HEK293 (cell line): ENCODE measurements around the gene STRA6.

ENCODE experiments used
- CTCF ChIA-PET: fragments of 350-600 bp; formaldehyde crosslinking; extraction: SDS; loops from one replicate; lab custom pipeline; 2021; ENCODE audit warnings: antibody characterized with exemption; lab: Yijun Ruan, JAX
- POLR2A ChIA-PET: fragments of 300-600 bp; formaldehyde crosslinking; extraction: SDS; loops from one replicate; lab custom pipeline; 2020; ENCODE audit warnings: antibody characterized with exemption, inconsistent platforms; lab: Yijun Ruan, JAX
- H3K27ac ChIP-seq: fragments of 200-500 bp; sonication (Bioruptor generic); 2 replicates; pipeline ENCODE4 v1.5.1; 2014; ENCODE audit warnings: low read depth, low read length, control low read depth, inconsistent platforms; ENCODE audit errors: extremely low read depth
- H3K36me3 ChIP-seq, 2 experiments: fragments of 200-500 bp in 1 of 2; sonication (Bioruptor generic) in 1 of 2; 1 replicate in 1 of 2; 2 replicates in 1 of 2; pipeline ENCODE4 v1.5.1; 2014 to 2017; ENCODE audit warnings: inconsistent platforms in 2 of 2, low read length in 2 of 2; ENCODE audit not compliant: control insufficient read depth in 2 of 2, insufficient read depth in 1 of 2
- H3K4me1 ChIP-seq: fragments of 200-500 bp; sonication (Bioruptor generic); 2 replicates; pipeline ENCODE4 v1.5.1; 2014; ENCODE audit warnings: mild to moderate bottlenecking, low read length, inconsistent platforms; ENCODE audit not compliant: control insufficient read depth, insufficient read depth
- H3K4me3 ChIP-seq: 2 replicates; pipeline ENCODE4 v1.5.1; 2011; ENCODE audit warnings: low read depth, mild to moderate bottlenecking, control low read depth, low read length, moderate library complexity
- H3K9me3 ChIP-seq: fragments of 200-500 bp; sonication (Bioruptor generic); 2 replicates; pipeline ENCODE4 v1.5.1; 2014; ENCODE audit warnings: low read depth, low read length, inconsistent platforms; ENCODE audit not compliant: control insufficient read depth, insufficient read depth
- BCL11A ChIP-seq: fragments of 450-650 bp; formaldehyde crosslinking; IDR thresholded peaks from 2 replicates; pipeline ENCODE4 v1.5.1; 2016; ENCODE audit warnings: low read depth, missing biosample characterization, missing genetic modification characterization
- FEZF1 ChIP-seq: fragments of 450-650 bp; formaldehyde crosslinking; IDR thresholded peaks from 2 replicates; pipeline ENCODE4 v1.5.1; 2016; ENCODE audit warnings: missing biosample characterization, missing genetic modification characterization
- GLI4 ChIP-seq: fragments of 450-650 bp; formaldehyde crosslinking; IDR thresholded peaks from 2 replicates; pipeline ENCODE4 v1.5.1; 2016; ENCODE audit warnings: missing biosample characterization, missing genetic modification characterization
- GLIS2 ChIP-seq: fragments of 450-650 bp; formaldehyde crosslinking; IDR thresholded peaks from 2 replicates; pipeline ENCODE4 v1.5.1; 2016; ENCODE audit warnings: missing biosample characterization, missing genetic modification characterization
- HOXA7 ChIP-seq: sonication (generic); formaldehyde crosslinking; IDR thresholded peaks from 2 replicates; pipeline ENCODE4 v1.8.1; 2022; ENCODE audit warnings: missing genetic modification reagents, borderline replicate concordance
- IKZF3 ChIP-seq: fragments of 450-650 bp; IDR thresholded peaks from 2 replicates; pipeline ENCODE4 v1.5.0; 2018; ENCODE audit warnings: missing biosample characterization, mild to moderate bottlenecking, missing genetic modification characterization, moderate library complexity
- KLF1 ChIP-seq: fragments of 450-650 bp; formaldehyde crosslinking; IDR thresholded peaks from 2 replicates; pipeline ENCODE4 v1.5.1; 2016; ENCODE audit warnings: missing biosample characterization, missing genetic modification characterization
- KLF17 ChIP-seq: fragments of 450-650 bp; formaldehyde crosslinking; IDR thresholded peaks from 2 replicates; pipeline ENCODE4 v1.5.1; 2016; ENCODE audit warnings: missing biosample characterization, missing genetic modification characterization
- MZF1 ChIP-seq: fragments of 450-650 bp; formaldehyde crosslinking; IDR thresholded peaks from 2 replicates; pipeline ENCODE4 v1.5.1; 2017; ENCODE audit warnings: missing biosample characterization, missing genetic modification characterization, borderline replicate concordance
- OSR2 ChIP-seq: fragments of 450-650 bp; formaldehyde crosslinking; IDR thresholded peaks from 2 replicates; pipeline ENCODE4 v1.5.1; 2016; ENCODE audit warnings: missing biosample characterization, missing genetic modification characterization
- PBX3 ChIP-seq: sonication (generic); formaldehyde crosslinking; IDR thresholded peaks from 2 replicates; pipeline ENCODE4 v1.8.1; 2022; ENCODE audit warnings: mild to moderate bottlenecking, moderate library complexity, missing genetic modification reagents
- SETDB1 ChIP-seq: IDR thresholded peaks from one replicate; pipeline ENCODE4 v1.6.1; 2017; ENCODE audit warnings: mild to moderate bottlenecking, low read length, moderate library complexity, mixed read lengths; ENCODE audit not compliant: insufficient read length
- TRIM28 ChIP-seq: IDR thresholded peaks from 2 replicates; pipeline ENCODE4 v1.6.1; 2011; ENCODE audit warnings: low read length, control low read depth, borderline replicate concordance
- ZBTB11 ChIP-seq: fragments of 450-650 bp; formaldehyde crosslinking; conservative IDR thresholded peaks from 2 replicates; pipeline ENCODE4 v1.5.1; 2016; ENCODE audit warnings: low read depth, missing biosample characterization, missing genetic modification characterization
- ZBTB7A ChIP-seq: fragments of 450-650 bp; formaldehyde crosslinking; IDR thresholded peaks from 2 replicates; pipeline ENCODE4 v1.5.1; 2016; ENCODE audit warnings: low read depth, missing biosample characterization, missing genetic modification characterization
- ZBTB8A ChIP-seq: fragments of 450-650 bp; formaldehyde crosslinking; IDR thresholded peaks from 2 replicates; pipeline ENCODE4 v1.5.1; 2016; ENCODE audit warnings: missing biosample characterization, missing genetic modification characterization
- ZNF114 ChIP-seq: fragments of 450-650 bp; formaldehyde crosslinking; IDR thresholded peaks from 2 replicates; pipeline ENCODE4 v1.5.0; 2017; ENCODE audit warnings: missing biosample characterization, missing genetic modification characterization
- ZNF146 ChIP-seq: fragments of 450-650 bp; formaldehyde crosslinking; IDR thresholded peaks from 2 replicates; pipeline ENCODE4 v1.5.1; 2016; ENCODE audit warnings: missing biosample characterization, missing genetic modification characterization
- ZNF24 ChIP-seq: fragments of 450-650 bp; formaldehyde crosslinking; IDR thresholded peaks from 2 replicates; pipeline ENCODE4 v1.5.1; 2016; ENCODE audit warnings: missing biosample characterization, missing genetic modification characterization
- ZNF248 ChIP-seq: fragments of 450-650 bp; formaldehyde crosslinking; IDR thresholded peaks from 2 replicates; pipeline ENCODE4 v1.5.1; 2017; ENCODE audit warnings: missing biosample characterization, missing genetic modification characterization
- ZNF274 ChIP-seq, 2 experiments: fragments of 200-500 bp in 1 of 2; fragments of 450-650 bp in 1 of 2; sonication (Bioruptor generic) in 1 of 2; formaldehyde crosslinking in 1 of 2; IDR thresholded peaks; 2 replicates each; pipeline versions ENCODE4 v1.5.1 to v1.6.1; 2014 to 2016; ENCODE audit warnings: borderline replicate concordance in 1 of 2, inconsistent platforms in 1 of 2, low read length in 1 of 2, missing biosample characterization in 1 of 2, missing genetic modification characterization in 1 of 2
- ZNF350 ChIP-seq: fragments of 450-650 bp; formaldehyde crosslinking; IDR thresholded peaks from 2 replicates; pipeline ENCODE4 v1.5.0; 2017; ENCODE audit warnings: missing biosample characterization, mild to moderate bottlenecking, missing genetic modification characterization
- ZNF530 ChIP-seq: fragments of 450-650 bp; formaldehyde crosslinking; IDR thresholded peaks from 2 replicates; pipeline ENCODE4 v1.5.1; 2016; ENCODE audit warnings: low read depth, missing biosample characterization, missing genetic modification characterization
- ZNF624 ChIP-seq: fragments of 450-650 bp; formaldehyde crosslinking; IDR thresholded peaks from 2 replicates; pipeline ENCODE4 v1.5.1; 2017; ENCODE audit warnings: missing biosample characterization, missing genetic modification characterization
- ZSCAN4 ChIP-seq: fragments of 450-650 bp; formaldehyde crosslinking; IDR thresholded peaks from 2 replicates; pipeline ENCODE4 v1.5.1; 2017; ENCODE audit warnings: missing biosample characterization, missing genetic modification characterization
- ZSCAN5A ChIP-seq: fragments of 450-650 bp; formaldehyde crosslinking; IDR thresholded peaks from 2 replicates; pipeline ENCODE4 v1.5.1; 2016; ENCODE audit warnings: missing biosample characterization, missing genetic modification characterization

STRA6 gene

GRCh38 chr15:74155766-74156417, 46.7 kb downstream of the STRA6 start (continued):
- no peak for TF ChIP-seq ZSCAN5A (tag by site-specific recombination)

- CTCF ChIA-PET, result interaction anchor here (0.7 to 1.1 kb wide), 2 partner anchors 15 to 144 kb away, joined by 3 read pairs; no protein-coding TSS in a partner anchor
- TF ChIP-seq GLI4 (tag by site-specific recombination) (no peak), ZSCAN4 (tag by site-specific recombination) (no peak), KLF1 (no peak), ZNF248 (no peak), HOXA7 (CRISPR knock-in tag) (no peak), TRIM28 (no peak), FEZF1 (tag by site-specific recombination) (no peak), ZNF114 (tag by site-specific recombination) (no peak), ZNF624 (no peak), ZNF530 (tag by site-specific recombination) (no peak), PBX3 (CRISPR knock-in tag) (no peak), MZF1 (tag by site-specific recombination) (no peak), ZNF146 (tag by site-specific recombination) (no peak), OSR2 (no peak), KLF17 (tag by site-specific recombination) (no peak), ZBTB7A (no peak)
- H3K27ac ChIP-seq, result no peak overlapping the region
- no peaks in the 10 kb centered on the region for H3K36me3 ChIP-seq
- H3K4me3 ChIP-seq, result no peak overlapping the region
- POLR2A ChIA-PET, result no interaction called here
- no peaks in the 10 kb centered on the region for H3K4me1 ChIP-seq
- no peaks in the 10 kb centered on the region; the same call in 1 of the 2 replicates for H3K9me3 ChIP-seq
Observed at GRCh38 chr15:74147051-74147450, 55.5 kb downstream of the STRA6 start.

GRCh38 chr15:74146277-74146800, 56.2 kb downstream of the STRA6 start:
- CTCF ChIA-PET, result interaction anchor here (0.6 to 1.1 kb wide), 4 partner anchors 16 to 99 kb away, joined by 3 to 4 read pairs (median 3); no protein-coding TSS in a partner anchor
- no peak overlapping the region for H3K27ac ChIP-seq
- POLR2A ChIA-PET, result interaction anchor here (0.7 kb wide), 1 partner anchor 10 kb away, joined by 6 read pairs; no protein-coding TSS in a partner anchor
- TF ChIP-seq ZNF24 (tag by site-specific recombination) (no peak), ZNF350 (no peak), TRIM28 (peak; percentile 42; the same call in 1 of the 2 replicates), GLIS2 (tag by site-specific recombination) (no peak), SETDB1 (peak; percentile 94), ZNF274 (IDR thresholded peaks at IDR 0.05; ENCODE audit: low read length) (no peak), ZNF274 (tag by site-specific recombination; IDR thresholded peaks at IDR 0.05; ENCODE audit: borderline replicate concordance) (no peak), IKZF3 (tag by site-specific recombination) (no peak), ZBTB8A (no peak), BCL11A (tag by site-specific recombination) (no peak), ZBTB11 (tag by site-specific recombination) (no peak)

More at GRCh38 chr15:74146277-74146800, 56.2 kb downstream of the STRA6 start:
- no peaks in the 10 kb centered on the region for H3K4me1 ChIP-seq
- H3K9me3 ChIP-seq, result no peaks in the 10 kb centered on the region; the same call in 1 of the 2 replicates
- no peak overlapping the region for H3K4me3 ChIP-seq
- no peaks in the 10 kb centered on the region for H3K36me3 ChIP-seq
